ENCODE measurements around the gene RASGRF1. TPM values are rescaled to one million over a fixed set of nuclear protein-coding genes. Genes with fewer than 3 reads are reported as not detected.

RASGRF1 gene
- polyA plus RNA-seq, 1 donor from 2014 or later: 11.0 TPM

- H3K79me2 ChIP-seq (replicated peaks; ENCODE audit: insufficient read depth, low read length): no peaks in the 10 kb centered on the region
- no peak overlapping the region for H3K9ac ChIP-seq (ENCODE audit: low read length)
- H3K36me3 ChIP-seq (ENCODE audit: insufficient read depth, low read length): no peaks in the 10 kb centered on the region
- no peaks in the 10 kb centered on the region for H3K27me3 ChIP-seq (ENCODE audit: insufficient read depth, low read depth, low read length)
- H4K20me1 ChIP-seq (ENCODE audit: insufficient read depth): no peaks in the 10 kb centered on the region
- H3F3A ChIP-seq (ENCODE audit: insufficient read depth, low read length, poor library complexity, severe bottlenecking): no peaks in the 10 kb centered on the region
- no peak overlapping the region for H2AFZ ChIP-seq (ENCODE audit: low read depth, low read length)
- H3K27ac ChIP-seq (ENCODE audit: low read length): no peak overlapping the region
- no peaks in the 10 kb centered on the region for H3K9me3 ChIP-seq (ENCODE audit: low read length)
- TF ChIP-seq REST (IDR thresholded peaks at IDR 0.05; ENCODE audit: borderline replicate concordance) (no peak), CTCF (IDR thresholded peaks at IDR 0.05; ENCODE audit: poor library complexity, severe bottlenecking) (no peak), MXI1 (conservative IDR thresholded peaks at IDR 0.05; ENCODE audit: poor library complexity, severe bottlenecking) (no peak), EP300 (conservative IDR thresholded peaks at IDR 0.05; ENCODE audit: poor library complexity, severe bottlenecking) (no peak), TAF1 (IDR thresholded peaks at IDR 0.05; ENCODE audit: low read depth) (no peak), SMC3 (conservative IDR thresholded peaks at IDR 0.05; ENCODE audit: poor library complexity) (no peak), RAD21 (conservative IDR thresholded peaks at IDR 0.05) (no peak), EZH2 (IDR thresholded peaks at IDR 0.05; ENCODE audit: borderline replicate concordance, insufficient read depth, low read length, poor library complexity, severe bottlenecking) (no peak), POLR2AphosphoS5 (IDR thresholded peaks at IDR 0.05) (no peak)
- H3K9me2 ChIP-seq (ENCODE audit: insufficient read depth, low read length): no peaks in the 10 kb centered on the region
- no peak overlapping the region for H3K4me3 ChIP-seq (ENCODE audit: low read length)
- H3K4me2 ChIP-seq (ENCODE audit: low read length): no peak overlapping the region
Observed at GRCh38 chr15:78932258-78932808, 158.2 kb downstream of the RASGRF1 start.

DNA sequence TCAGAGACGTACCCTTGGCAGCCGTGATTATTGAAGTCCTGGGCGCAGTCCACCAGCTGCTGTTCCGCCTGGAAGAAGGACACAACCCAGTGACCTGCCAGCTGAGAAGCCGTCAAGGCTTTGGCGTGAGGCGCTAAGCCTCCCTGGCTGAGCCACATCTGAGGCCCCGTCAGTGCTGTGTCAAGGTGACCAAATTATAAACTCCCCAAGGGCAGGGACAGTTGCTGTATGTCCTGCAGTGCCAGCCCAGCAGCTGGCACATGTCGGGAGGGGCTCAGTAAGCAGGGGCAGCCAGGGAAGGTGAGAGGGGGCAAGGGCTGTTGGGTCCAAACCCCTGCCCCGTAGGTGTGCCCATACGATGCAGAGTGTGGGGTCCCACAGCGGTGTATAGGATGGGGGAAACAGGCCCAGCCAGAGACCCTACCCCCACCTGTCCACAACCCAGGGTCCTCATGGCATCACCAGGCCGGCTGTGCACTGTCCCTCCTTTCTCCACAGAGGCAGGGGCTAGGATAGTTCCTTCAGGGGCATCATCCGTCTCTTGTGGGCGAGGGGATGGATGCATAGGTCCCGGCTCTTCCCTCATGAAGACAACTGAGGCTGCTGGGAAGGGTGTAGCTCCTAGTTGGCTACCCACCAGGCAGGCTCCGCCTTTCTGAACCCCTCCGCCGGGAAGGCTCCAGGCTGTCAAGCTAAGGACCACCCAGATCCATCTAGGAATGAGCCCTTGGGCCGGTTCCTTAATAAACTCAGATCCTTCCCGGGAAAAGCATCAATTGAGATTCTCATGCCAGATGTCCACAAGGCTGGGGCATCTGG lies 158.9 kb downstream of the RASGRF1 start:
- Histone ChIP-seq H3K79me2 (replicated peaks; ENCODE audit: insufficient read depth, low read length) (no peaks in the 10 kb centered on the region), H3K27ac (ENCODE audit: low read length) (no peak overlapping the region), H3K36me3 (ENCODE audit: insufficient read depth, low read length) (no peaks in the 10 kb centered on the region), H2AFZ (ENCODE audit: low read depth, low read length) (no peak overlapping the region), H3K9me3 (ENCODE audit: low read length) (no peaks in the 10 kb centered on the region), H3K27me3 (ENCODE audit: insufficient read depth, low read depth, low read length) (no peaks in the 10 kb centered on the region), H3K9me2 (ENCODE audit: insufficient read depth, low read length) (no peaks in the 10 kb centered on the region), H4K20me1 (ENCODE audit: insufficient read depth) (no peaks in the 10 kb centered on the region), H3K4me2 (ENCODE audit: low read length) (no peak overlapping the region), H3K9ac (ENCODE audit: low read length) (no peak overlapping the region), H3K4me3 (ENCODE audit: low read length) (no peak overlapping the region), H3F3A (ENCODE audit: insufficient read depth, low read length, poor library complexity, severe bottlenecking) (no peaks in the 10 kb centered on the region)
- TF ChIP-seq POLR2AphosphoS5 (IDR thresholded peaks at IDR 0.05) (no peak), EZH2 (IDR thresholded peaks at IDR 0.05; ENCODE audit: borderline replicate concordance, insufficient read depth, low read length, poor library complexity, severe bottlenecking) (no peak), RAD21 (conservative IDR thresholded peaks at IDR 0.05) (no peak), EP300 (conservative IDR thresholded peaks at IDR 0.05; ENCODE audit: poor library complexity, severe bottlenecking) (no peak), TAF1 (IDR thresholded peaks at IDR 0.05; ENCODE audit: low read depth) (no peak), REST (IDR thresholded peaks at IDR 0.05; ENCODE audit: borderline replicate concordance) (no peak), SMC3 (conservative IDR thresholded peaks at IDR 0.05; ENCODE audit: poor library complexity) (no peak), CTCF (IDR thresholded peaks at IDR 0.05; ENCODE audit: poor library complexity, severe bottlenecking) (no peak), MXI1 (conservative IDR thresholded peaks at IDR 0.05; ENCODE audit: poor library complexity, severe bottlenecking) (no peak)

Data from neural cell (in vitro differentiated cells).